Testis (tissue), 2 donors: ENCODE measurements around the gene SMOC2.

ENCODE experiments used
- CTCF ChIP-seq, 3 experiments: fragments of 450-650 bp in 2 of 3; fragments of 200-600 bp in 1 of 3; sonication (generic) in 1 of 3; IDR thresholded peaks; one replicate each; pipeline ENCODE4 v1.5.1; 2016 to 2019; ENCODE audit warnings: antibody characterized with exemption in 3 of 3, mild to moderate bottlenecking in 2 of 3, moderate library complexity in 1 of 3
- POLR2A ChIP-seq: fragments of 450-650 bp; IDR thresholded peaks from one replicate; pipeline ENCODE4 v1.6.1; 2017; ENCODE audit warnings: antibody characterized with exemption, mild to moderate bottlenecking, moderate library complexity

GRCh38 chr6:168600381-168600780 lies 159.4 kb downstream of the SMOC2 start:
- TF ChIP-seq CTCF (IDR thresholded peaks at IDR 0.05): no peak
- no peak for TF ChIP-seq POLR2A
